ENCODE measurements around the gene UBTD1.

DNA sequence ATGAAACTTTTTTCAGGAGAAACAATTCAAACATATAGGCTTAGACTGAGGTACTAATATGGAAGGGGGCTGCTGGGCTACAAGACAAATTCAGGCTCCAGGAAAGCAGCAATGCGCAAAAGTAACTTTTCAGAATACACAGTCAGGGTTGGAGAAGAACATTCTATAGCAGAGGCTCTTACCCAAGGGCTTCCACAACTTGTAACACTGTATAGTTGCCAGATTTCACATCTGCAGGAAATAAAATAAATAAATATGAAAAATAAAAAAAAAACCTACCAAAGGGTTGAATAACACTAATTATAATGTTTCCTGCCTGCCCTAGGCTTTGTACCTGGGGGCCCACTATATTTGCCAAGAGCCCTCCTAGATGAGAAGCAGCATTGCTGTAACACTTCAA, 14.8 kb upstream of the UBTD1 start:
- TF ChIP-seq, protein P1, sequence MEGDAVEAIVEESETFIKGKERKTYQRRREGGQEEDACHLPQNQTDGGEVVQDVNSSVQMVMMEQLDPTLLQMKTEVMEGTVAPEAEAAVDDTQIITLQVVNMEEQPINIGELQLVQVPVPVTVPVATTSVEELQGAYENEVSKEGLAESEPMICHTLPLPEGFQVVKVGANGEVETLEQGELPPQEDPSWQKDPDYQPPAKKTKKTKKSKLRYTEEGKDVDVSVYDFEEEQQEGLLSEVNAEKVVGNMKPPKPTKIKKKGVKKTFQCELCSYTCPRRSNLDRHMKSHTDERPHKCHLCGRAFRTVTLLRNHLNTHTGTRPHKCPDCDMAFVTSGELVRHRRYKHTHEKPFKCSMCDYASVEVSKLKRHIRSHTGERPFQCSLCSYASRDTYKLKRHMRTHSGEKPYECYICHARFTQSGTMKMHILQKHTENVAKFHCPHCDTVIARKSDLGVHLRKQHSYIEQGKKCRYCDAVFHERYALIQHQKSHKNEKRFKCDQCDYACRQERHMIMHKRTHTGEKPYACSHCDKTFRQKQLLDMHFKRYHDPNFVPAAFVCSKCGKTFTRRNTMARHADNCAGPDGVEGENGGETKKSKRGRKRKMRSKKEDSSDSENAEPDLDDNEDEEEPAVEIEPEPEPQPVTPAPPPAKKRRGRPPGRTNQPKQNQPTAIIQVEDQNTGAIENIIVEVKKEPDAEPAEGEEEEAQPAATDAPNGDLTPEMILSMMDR (IDR thresholded peaks at IDR 0.05), result no peak
- TF ChIP-seq ZFX (IDR thresholded peaks at IDR 0.05; ENCODE audit: borderline replicate concordance), result no peak

Data from 22Rv1 (cell line).